Uterus (tissue), 4 donors: Measurements from ENCODE around the gene RNASE11. TPM values are rescaled to one million over a fixed set of nuclear protein-coding genes. Genes with fewer than 3 reads are reported as not detected.
A peak's percentile ranks its signal among the peaks of the same experiment; 100 is the strongest.

ENCODE experiments used
- DNase-seq, 2 donors: peaks; one replicate each; pipeline ENCODE4 v3.0.0-alpha.2; 2019 to 2020
- H3K27ac ChIP-seq, 2 donors: fragments of 200-600 bp; sonication (generic); 1 replicate in 1 of 2; 2 replicates in 1 of 2; pipeline ENCODE4 v1.5.1; 2016 to 2018
- H3K27me3 ChIP-seq, 2 donors: fragments of 200-600 bp; sonication (generic); one replicate each; pipeline ENCODE4 v1.5.1; 2018 to 2019; ENCODE audit warnings: control low read depth in 1 of 2
- H3K36me3 ChIP-seq, 2 donors: fragments of 200-600 bp; sonication (generic); one replicate each; pipeline ENCODE4 v1.5.1; 2019; ENCODE audit warnings: control low read depth in 1 of 2
- H3K4me1 ChIP-seq, 2 donors: fragments of 200-600 bp; sonication (generic); one replicate each; pipeline ENCODE4 v1.5.1; 2018 to 2019; ENCODE audit warnings: control low read depth in 1 of 2
- H3K4me3 ChIP-seq, 2 donors: fragments of 200-600 bp; sonication (generic); 1 replicate in 1 of 2; 2 replicates in 1 of 2; pipeline ENCODE4 v1.5.1; 2018 to 2019; ENCODE audit warnings: mild to moderate bottlenecking in 1 of 2
- H3K9me3 ChIP-seq, 2 donors: fragments of 200-600 bp; sonication (generic); one replicate each; pipeline ENCODE4 v1.5.1; 2019; ENCODE audit warnings: control low read depth in 1 of 2
- POLR2A ChIP-seq, 2 donors: fragments of 450-650 bp; IDR thresholded peaks; one replicate each; pipeline ENCODE4 v1.6.1; 2016; ENCODE audit warnings: antibody characterized with exemption in 2 of 2, mild to moderate bottlenecking in 1 of 2, moderate library complexity in 1 of 2
- intact Hi-C: fragments of 100-400 bp; cut with DNase I; formaldehyde crosslinking; loops from one replicate; pipeline ENCODE4 v1.15.1; 2023; ENCODE audit warnings: low total_unique reads
- total RNA-seq, 4 donors: library from RNA; depleted of rRNA in 3 of 4; stranded (reverse); fragments of >200 nt in 3 of 4; gene quantifications; one replicate each; pipeline versions ENCODE4 v1.1.0 to v1.2.4, GENCODE V29; 2014 to 2023
- TF ChIP-seq, protein P1 (sequence below), 4 experiments: fragments of 200-600 bp in 2 of 4; fragments of 450-650 bp in 2 of 4; sonication (generic) in 2 of 4; IDR thresholded peaks; one replicate each; pipeline ENCODE4 v1.5.1; 2016 to 2019; ENCODE audit warnings: antibody characterized with exemption in 4 of 4, mild to moderate bottlenecking in 2 of 4, moderate library complexity in 1 of 4
- donor health status: DM: yes; HTN: yes; CAD: no.

Gene RNASE11
- total RNA-seq, 4 donors from 2014 or later: not detected

DNA sequence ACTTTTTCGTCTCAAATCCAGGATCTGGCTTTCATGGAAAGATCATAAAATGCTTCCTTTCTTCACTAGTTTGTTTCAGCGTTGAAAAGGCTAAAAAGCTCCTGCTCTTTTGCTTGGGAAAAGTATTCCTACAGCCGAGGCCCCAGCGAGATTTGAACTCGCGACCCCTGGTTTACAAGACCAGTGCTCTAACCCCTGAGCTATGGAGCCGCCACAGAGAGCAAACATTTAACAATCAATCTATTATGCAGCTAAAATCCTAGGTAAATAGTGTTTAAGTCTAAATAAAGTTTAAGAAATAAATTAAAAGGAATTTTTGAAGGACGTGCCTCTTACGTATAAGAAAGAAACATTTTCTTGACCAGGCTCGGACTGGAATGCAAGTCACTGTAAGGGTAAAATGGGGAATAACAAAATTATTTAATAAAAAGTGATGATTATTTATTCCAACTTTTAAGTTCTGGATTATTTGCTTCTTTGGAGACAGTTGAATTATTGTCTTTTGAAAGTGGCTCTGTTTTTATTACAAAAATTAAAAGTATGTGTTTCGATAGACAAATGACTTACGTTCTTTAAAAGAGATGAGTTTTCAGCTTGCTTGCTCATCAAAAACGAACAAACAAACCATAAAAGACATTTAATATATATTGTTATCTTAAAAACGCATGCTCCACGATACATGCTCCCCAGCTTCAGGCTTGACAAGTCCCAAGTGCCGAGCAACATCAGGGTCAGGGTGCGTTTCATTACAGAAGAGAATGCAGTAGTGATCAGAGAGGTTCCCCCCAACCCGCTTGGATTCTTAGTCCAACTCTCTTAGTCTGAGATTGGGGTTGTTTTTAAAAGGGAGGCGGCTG, 43.5 kb upstream of the RNASE11 start:
- TF ChIP-seq, protein P1, sequence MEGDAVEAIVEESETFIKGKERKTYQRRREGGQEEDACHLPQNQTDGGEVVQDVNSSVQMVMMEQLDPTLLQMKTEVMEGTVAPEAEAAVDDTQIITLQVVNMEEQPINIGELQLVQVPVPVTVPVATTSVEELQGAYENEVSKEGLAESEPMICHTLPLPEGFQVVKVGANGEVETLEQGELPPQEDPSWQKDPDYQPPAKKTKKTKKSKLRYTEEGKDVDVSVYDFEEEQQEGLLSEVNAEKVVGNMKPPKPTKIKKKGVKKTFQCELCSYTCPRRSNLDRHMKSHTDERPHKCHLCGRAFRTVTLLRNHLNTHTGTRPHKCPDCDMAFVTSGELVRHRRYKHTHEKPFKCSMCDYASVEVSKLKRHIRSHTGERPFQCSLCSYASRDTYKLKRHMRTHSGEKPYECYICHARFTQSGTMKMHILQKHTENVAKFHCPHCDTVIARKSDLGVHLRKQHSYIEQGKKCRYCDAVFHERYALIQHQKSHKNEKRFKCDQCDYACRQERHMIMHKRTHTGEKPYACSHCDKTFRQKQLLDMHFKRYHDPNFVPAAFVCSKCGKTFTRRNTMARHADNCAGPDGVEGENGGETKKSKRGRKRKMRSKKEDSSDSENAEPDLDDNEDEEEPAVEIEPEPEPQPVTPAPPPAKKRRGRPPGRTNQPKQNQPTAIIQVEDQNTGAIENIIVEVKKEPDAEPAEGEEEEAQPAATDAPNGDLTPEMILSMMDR (IDR thresholded peaks at IDR 0.05): no peak
- no peak for TF ChIP-seq POLR2A (IDR thresholded peaks at IDR 0.05)
- peaks cover 3 to 11% of the 10 kb centered on the region in 2 donors for H3K4me1 ChIP-seq
- intact Hi-C loops: no loop called here
- H3K36me3 ChIP-seq: no peaks in the 10 kb centered on the region
- peak overlapping the region; percentile 27 to 41 for H3K4me3 ChIP-seq
- H3K27ac ChIP-seq: peak overlapping the region; percentile 18 to 64
- no peaks in the 10 kb centered on the region for H3K9me3 ChIP-seq
- peak; percentile 55 to 70 for DNase-seq
- H3K27me3 ChIP-seq: no peaks in the 10 kb centered on the region

DNA sequence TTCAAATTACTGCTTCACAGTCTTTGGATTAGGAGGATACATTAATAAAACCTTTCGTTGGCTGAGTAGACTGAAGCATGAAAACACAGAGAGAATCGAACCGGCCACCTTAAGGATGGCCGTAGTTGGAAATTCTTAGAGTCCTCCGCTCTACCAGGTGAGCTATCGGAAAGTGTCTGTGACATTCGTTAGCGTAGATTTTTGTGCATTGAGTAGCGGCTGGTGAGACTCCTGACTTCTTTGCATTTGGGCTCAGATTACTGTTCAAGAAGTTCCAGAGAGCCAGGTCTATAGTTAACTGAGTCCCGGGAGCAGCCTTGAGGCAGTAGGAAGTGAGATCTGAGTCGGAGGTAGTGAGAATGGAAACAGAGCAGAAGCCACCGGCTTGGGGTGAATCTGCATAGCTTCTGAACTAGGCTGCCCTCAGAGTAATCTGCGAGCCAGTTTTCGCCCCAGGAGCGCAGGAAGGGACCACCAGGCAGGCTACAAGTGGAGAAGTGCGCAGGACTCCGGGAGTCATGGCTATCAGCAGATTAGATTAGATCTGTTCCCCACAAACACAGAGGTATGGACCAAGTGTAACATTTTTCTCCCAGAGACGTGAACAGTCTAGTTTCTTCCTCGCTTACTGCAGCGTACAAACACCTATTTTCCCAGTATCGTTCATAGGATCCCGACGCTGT, 42.7 kb upstream of the RNASE11 start:
- no peaks in the 10 kb centered on the region for H3K27me3 ChIP-seq
- H3K9me3 ChIP-seq: no peaks in the 10 kb centered on the region
- intact Hi-C loops: no loop called here
- peak overlapping the region; percentile 18 to 64 for H3K27ac ChIP-seq
- DNase-seq: peak in 1 of 2 donors; percentile 23
- peaks cover 3 to 11% of the 10 kb centered on the region in 2 donors for H3K4me1 ChIP-seq
- H3K36me3 ChIP-seq: no peaks in the 10 kb centered on the region
- TF ChIP-seq, protein P1 (IDR thresholded peaks at IDR 0.05): no peak
- no peak for TF ChIP-seq POLR2A (IDR thresholded peaks at IDR 0.05)
- H3K4me3 ChIP-seq: peak overlapping the region; percentile 16 to 41

DNA sequence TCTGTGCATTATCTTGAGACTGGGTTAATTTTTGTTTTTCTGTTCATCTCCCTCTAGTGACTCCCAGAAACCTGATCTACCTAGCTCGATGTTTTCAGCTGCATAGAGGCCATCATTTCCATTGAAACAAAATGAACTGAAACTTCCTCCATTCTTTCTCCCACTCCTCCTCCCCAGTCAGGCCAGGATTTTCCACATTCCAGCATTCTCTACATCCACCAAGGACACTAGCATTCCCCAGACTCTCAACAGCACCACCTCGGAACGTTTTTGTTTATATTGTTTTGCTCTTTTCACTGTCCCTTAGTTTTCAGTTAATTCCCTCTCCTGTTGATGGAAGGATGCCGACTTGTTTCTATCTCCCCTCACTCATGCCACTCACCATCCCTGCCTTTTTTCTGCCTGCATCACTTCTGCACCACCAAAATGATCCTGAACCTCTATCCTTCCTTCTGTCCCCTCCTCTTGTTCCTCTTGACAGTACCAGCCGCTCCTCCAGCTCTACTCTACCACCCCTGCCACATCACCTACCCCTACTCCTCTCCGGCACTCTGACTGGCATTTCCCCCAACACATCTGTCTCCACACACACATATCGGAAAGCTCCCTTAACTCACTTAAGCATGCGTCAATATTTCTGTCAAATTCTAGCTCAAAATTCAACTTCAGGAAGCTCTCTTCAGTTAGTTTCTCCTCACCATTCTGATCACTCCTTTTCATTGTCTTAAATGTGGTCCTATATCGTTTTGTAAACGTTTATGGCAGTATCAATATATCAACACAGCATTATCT, 40.5 kb upstream of the RNASE11 start:
- H3K4me3 ChIP-seq: no peak overlapping the region
- no peak for DNase-seq
- no peak overlapping the region for H3K27ac ChIP-seq
- TF ChIP-seq POLR2A (IDR thresholded peaks at IDR 0.05): no peak
- TF ChIP-seq, protein P1 (IDR thresholded peaks at IDR 0.05): no peak
- no peaks in the 10 kb centered on the region for H3K9me3 ChIP-seq
- H3K36me3 ChIP-seq: no peaks in the 10 kb centered on the region
- intact Hi-C loops: no loop called here
- H3K27me3 ChIP-seq: no peaks in the 10 kb centered on the region
- H3K4me1 ChIP-seq: peaks cover 3 to 11% of the 10 kb centered on the region in 2 donors

DNA sequence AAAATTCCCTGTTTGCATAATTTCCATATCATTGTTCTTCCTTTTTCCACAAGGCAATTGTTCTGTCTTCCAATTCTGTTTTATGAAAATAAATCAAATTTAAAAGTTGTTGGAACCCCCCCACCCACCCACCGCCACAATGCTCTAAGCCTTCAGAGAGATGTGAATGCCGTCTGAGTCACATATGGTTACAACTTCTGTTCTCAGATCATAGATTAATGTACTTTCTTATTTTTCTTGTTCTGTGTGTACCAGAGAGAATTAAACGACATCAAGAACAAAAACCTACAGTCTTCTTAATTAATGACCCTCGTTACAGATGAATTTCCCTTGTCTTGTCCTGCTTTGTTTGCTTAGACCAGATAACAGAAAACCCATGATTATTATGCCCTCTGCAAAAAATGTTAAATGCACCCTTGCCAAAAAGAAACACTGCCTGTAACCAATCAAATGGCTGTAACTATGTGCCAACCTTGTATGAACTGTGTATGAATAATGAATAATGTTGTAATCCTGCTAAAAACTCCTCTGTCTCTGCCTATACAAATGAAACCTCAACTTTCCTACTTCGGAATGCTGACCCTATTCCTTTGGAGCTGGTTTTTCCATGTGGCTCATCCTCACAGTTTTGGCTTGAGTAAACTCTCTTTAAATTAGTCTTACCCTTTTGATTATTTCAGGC, 39.7 kb upstream of the RNASE11 start:
- TF ChIP-seq, protein P1 (IDR thresholded peaks at IDR 0.05): no peak
- TF ChIP-seq POLR2A (IDR thresholded peaks at IDR 0.05): no peak
- H3K36me3 ChIP-seq: no peaks in the 10 kb centered on the region
- no peak overlapping the region for H3K4me3 ChIP-seq
- no peaks in the 10 kb centered on the region for H3K9me3 ChIP-seq
- H3K27me3 ChIP-seq: no peaks in the 10 kb centered on the region
- peaks cover 3 to 15% of the 10 kb centered on the region in 2 donors for H3K4me1 ChIP-seq
- intact Hi-C loops: no loop called here
- H3K27ac ChIP-seq: no peak overlapping the region
- no peak for DNase-seq
